GM18519 (cell line): ENCODE results near the gene TACR3.
"Not testable (repeated sequence)": the region's sequence is repeated elsewhere in the genome, so short reads cannot be mapped to it uniquely, and the experiment has no call there.

Experiments used
- ATAC-seq: cut with Tn5 transposase; IDR thresholded peaks from one replicate; pipeline ENCODE4 v1.9.1; 2021; ENCODE audit warnings: mild to moderate bottlenecking, moderate library complexity; ENCODE audit not compliant: unreplicated experiment, low FRiP score

The TACR3 gene

GRCh38 chr4:103719830-103720207, at the start of gene TACR3:
Gene TACR3 (minus strand): TSS chr4:103719985. CDS start chr4:103719675, 310 bp downstream.
- no peak for ATAC-seq

- no peak for ATAC-seq
These were observed 37.8 kb upstream of the TACR3 start for GRCh38 chr4:103757631-103758030.

- ATAC-seq: no peak
These were observed 37.0 kb upstream of the TACR3 start for GRCh38 chr4:103756741-103757140.

GRCh38 chr4:103754844-103755243, 35.1 kb upstream of the TACR3 start:
- no peak for ATAC-seq

GRCh38 chr4:103753868-103754653, 34.3 kb upstream of the TACR3 start:
- ATAC-seq: no peak

- not testable (repeated sequence) for ATAC-seq
These were observed 3.4 kb upstream of the TACR3 start for GRCh38 chr4:103723150-103723549.

- no peak for ATAC-seq
These were observed 1.5 kb upstream of the TACR3 start for GRCh38 chr4:103721251-103721650.

GRCh38 chr4:103720661-103721060, 876 bp upstream of the TACR3 start:
- ATAC-seq: no peak

- ATAC-seq: no peak
These were observed 518 bp downstream of the TACR3 start for GRCh38 chr4:103719105-103719829.

GRCh38 chr4:103692615-103693014, 27.2 kb downstream of the TACR3 start:
- no peak for ATAC-seq

GRCh38 chr4:103673983-103674382, 45.8 kb downstream of the TACR3 start:
- no peak for ATAC-seq

- ATAC-seq: not testable (repeated sequence)
These were observed 53.0 kb downstream of the TACR3 start for GRCh38 chr4:103666764-103667163.

- ATAC-seq: no peak
These were observed 55.2 kb downstream of the TACR3 start for GRCh38 chr4:103664436-103665075.

GRCh38 chr4:103648541-103648940, 71.2 kb downstream of the TACR3 start:
- ATAC-seq: no peak

- no peak for ATAC-seq
These were observed 73.8 kb downstream of the TACR3 start for GRCh38 chr4:103645991-103646390.

GRCh38 chr4:103634236-103634635, 85.5 kb downstream of the TACR3 start:
- no peak for ATAC-seq

- no peak for ATAC-seq
These were observed 93.5 kb downstream of the TACR3 start for GRCh38 chr4:103626296-103626695.

- no peak for ATAC-seq
These were observed 127.9 kb downstream of the TACR3 start for GRCh38 chr4:103591841-103592240.

GRCh38 chr4:103567591-103567990, 152.2 kb downstream of the TACR3 start:
- ATAC-seq: no peak

GRCh38 chr4:103559178-103559577, 160.6 kb downstream of the TACR3 start:
- ATAC-seq: not testable (repeated sequence)
